Smooth muscle cell (in vitro differentiated cells): Measurements from ENCODE around the gene DGKI. TPM values are rescaled to one million over a fixed set of nuclear protein-coding genes. Genes with fewer than 3 reads are reported as not detected.

Experiments
- DNase-seq: peaks from one replicate; lab custom pipeline; 2025; ENCODE audit not compliant: unreplicated experiment; lab: John Stamatoyannopoulos, UW
- H2AFZ ChIP-seq: fragments of 200-600 bp; sonication (generic); 2 replicates; pipeline ENCODE4 v1.6.0; 2016; ENCODE audit warnings: antibody characterized with exemption, low read depth, mild to moderate bottlenecking
- H3F3A ChIP-seq: fragments of 200-600 bp; sonication (generic); 2 replicates; pipeline ENCODE4 v1.6.0; 2017; ENCODE audit warnings: antibody characterized with exemption, low read depth
- H3K27ac ChIP-seq: fragments of 200-600 bp; sonication (generic); 2 replicates; pipeline ENCODE4 v1.5.1; 2016; ENCODE audit warnings: low read depth, mild to moderate bottlenecking
- H3K27me3 ChIP-seq: fragments of 200-600 bp; sonication (generic); 2 replicates; pipeline ENCODE4 v1.6.1; 2016; ENCODE audit warnings: low read depth, mild to moderate bottlenecking
- H3K36me3 ChIP-seq: fragments of 200-600 bp; sonication (generic); 2 replicates; pipeline ENCODE4 v1.5.1; 2016; ENCODE audit warnings: low read depth
- H3K4me1 ChIP-seq: fragments of 200-600 bp; sonication (generic); 2 replicates; pipeline ENCODE4 v1.5.1; 2016; ENCODE audit warnings: low read depth
- H3K4me2 ChIP-seq: fragments of 200-600 bp; sonication (generic); 2 replicates; pipeline ENCODE4 v1.6.0; 2016; ENCODE audit warnings: mild to moderate bottlenecking
- H3K4me3 ChIP-seq: fragments of 200-600 bp; sonication (generic); 2 replicates; pipeline ENCODE4 v1.5.1; 2016; ENCODE audit warnings: mild to moderate bottlenecking
- H3K79me2 ChIP-seq: fragments of 200-600 bp; sonication (generic); 2 replicates; pipeline ENCODE4 v1.6.0; 2016; ENCODE audit warnings: low read depth, mild to moderate bottlenecking
- H3K9ac ChIP-seq: fragments of 200-600 bp; sonication (generic); 2 replicates; pipeline ENCODE4 v1.6.0; 2016; ENCODE audit warnings: low read depth
- H3K9me3 ChIP-seq: fragments of 200-600 bp; sonication (generic); replicated peaks from 2 replicates; pipeline ENCODE4 v1.5.1; 2016; ENCODE audit warnings: low read depth
- H4K20me1 ChIP-seq: fragments of 200-600 bp; sonication (generic); 2 replicates; pipeline ENCODE4 v1.6.0; 2016; ENCODE audit warnings: low read depth
- WGBS: methylation state at CpG from one replicate; pipeline ENCODE4 v1.1.7; 2016; ENCODE audit warnings: low lambda C conversion rate; 5-methylcytosine and 5-hydroxymethylcytosine counted together
- polyA plus RNA-seq: library from polyadenylated mRNA; unstranded; fragments of >200 nt; fragmentation: Nextera tagmentation; extraction: Ambion mirVana; gene quantifications from 2 replicates; pipeline ENCODE4 v1.2.1, GENCODE V29; 2016
- total RNA-seq: library from RNA; depleted of rRNA; stranded (reverse); fragments of >200 nt; gene quantifications from 2 replicates; pipeline ENCODE4 v1.2.3, GENCODE V29; 2014
- TF ChIP-seq, protein P1 (sequence below): fragments of 200-600 bp; sonication (generic); IDR thresholded peaks from 2 replicates; pipeline ENCODE4 v1.5.1; 2017; ENCODE audit warnings: borderline replicate concordance, mild to moderate bottlenecking, antibody characterized with exemption; ENCODE audit not compliant: insufficient read depth, poor library complexity, severe bottlenecking

Gene DGKI
- total and polyA plus RNA-seq, 2 experiments from 2014 or later, result 2.5 to 6.2 TPM

- 94% methylated on average over 2 of the region's 2 CpGs for WGBS
- Histone ChIP-seq H3K27ac (no peak overlapping the region), H3K4me2 (no peak overlapping the region)
These were observed 388.4 kb downstream of the DGKI start for GRCh38 chr7:137458399-137458798.

GRCh38 chr7:137454767-137455166, 392.0 kb downstream of the DGKI start:
- H3F3A ChIP-seq, result no peaks in the 10 kb centered on the region
- H3K27ac ChIP-seq, result peak overlapping the region; percentile 83

More at GRCh38 chr7:137458399-137458798, 388.4 kb downstream of the DGKI start:
- no peaks in the 10 kb centered on the region for H3K79me2 ChIP-seq
- TF ChIP-seq, protein P1, sequence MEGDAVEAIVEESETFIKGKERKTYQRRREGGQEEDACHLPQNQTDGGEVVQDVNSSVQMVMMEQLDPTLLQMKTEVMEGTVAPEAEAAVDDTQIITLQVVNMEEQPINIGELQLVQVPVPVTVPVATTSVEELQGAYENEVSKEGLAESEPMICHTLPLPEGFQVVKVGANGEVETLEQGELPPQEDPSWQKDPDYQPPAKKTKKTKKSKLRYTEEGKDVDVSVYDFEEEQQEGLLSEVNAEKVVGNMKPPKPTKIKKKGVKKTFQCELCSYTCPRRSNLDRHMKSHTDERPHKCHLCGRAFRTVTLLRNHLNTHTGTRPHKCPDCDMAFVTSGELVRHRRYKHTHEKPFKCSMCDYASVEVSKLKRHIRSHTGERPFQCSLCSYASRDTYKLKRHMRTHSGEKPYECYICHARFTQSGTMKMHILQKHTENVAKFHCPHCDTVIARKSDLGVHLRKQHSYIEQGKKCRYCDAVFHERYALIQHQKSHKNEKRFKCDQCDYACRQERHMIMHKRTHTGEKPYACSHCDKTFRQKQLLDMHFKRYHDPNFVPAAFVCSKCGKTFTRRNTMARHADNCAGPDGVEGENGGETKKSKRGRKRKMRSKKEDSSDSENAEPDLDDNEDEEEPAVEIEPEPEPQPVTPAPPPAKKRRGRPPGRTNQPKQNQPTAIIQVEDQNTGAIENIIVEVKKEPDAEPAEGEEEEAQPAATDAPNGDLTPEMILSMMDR, result no peak
- H3K9ac ChIP-seq, result no peak overlapping the region
- DNase-seq, result no peak
- H4K20me1 ChIP-seq, result no peaks in the 10 kb centered on the region
- no peak overlapping the region for H3K4me3 ChIP-seq
- no peaks in the 10 kb centered on the region for H3K36me3 ChIP-seq
- no peak overlapping the region for H2AFZ ChIP-seq
- no peaks in the 10 kb centered on the region for H3K9me3 ChIP-seq
- no peaks in the 10 kb centered on the region for H3F3A ChIP-seq
- H3K4me1 ChIP-seq, result peaks cover 17% of the 10 kb centered on the region
- no peaks in the 10 kb centered on the region for H3K27me3 ChIP-seq

GRCh38 chr7:137454246-137454724, 392.5 kb downstream of the DGKI start:
- Histone ChIP-seq H3F3A (no peaks in the 10 kb centered on the region), H3K4me1 (peaks cover 8% of the 10 kb centered on the region), H4K20me1 (no peaks in the 10 kb centered on the region), H3K4me2 (peak overlapping the region; percentile 76), H2AFZ (no peak overlapping the region), H3K27ac (peak overlapping the region; percentile 83), H3K36me3 (no peaks in the 10 kb centered on the region), H3K9me3 (no peaks in the 10 kb centered on the region), H3K79me2 (no peaks in the 10 kb centered on the region), H3K4me3 (peak overlapping the region; percentile 28), H3K27me3 (no peaks in the 10 kb centered on the region), H3K9ac (peak overlapping the region; percentile 56)
- 8% methylated on average over 5 of the region's 5 CpGs for WGBS
- DNase-seq, result no peak
- TF ChIP-seq, protein P1, result peak; percentile 74

More at GRCh38 chr7:137454767-137455166, 392.0 kb downstream of the DGKI start:
- no peaks in the 10 kb centered on the region for H3K27me3 ChIP-seq
- no peaks in the 10 kb centered on the region for H4K20me1 ChIP-seq
- H3K9me3 ChIP-seq, result no peaks in the 10 kb centered on the region
- H3K79me2 ChIP-seq, result no peaks in the 10 kb centered on the region
- peak overlapping the region; percentile 56 for H3K9ac ChIP-seq
- peaks cover 8% of the 10 kb centered on the region for H3K4me1 ChIP-seq
- peak overlapping the region; percentile 76 for H3K4me2 ChIP-seq
- H3K4me3 ChIP-seq, result peak overlapping the region; percentile 28
- peak; percentile 2 for DNase-seq
- 12% methylated on average over 6 of the region's 6 CpGs for WGBS
- TF ChIP-seq, protein P1, result no peak
- H3K36me3 ChIP-seq, result no peaks in the 10 kb centered on the region
- H2AFZ ChIP-seq, result no peak overlapping the region

DNA sequence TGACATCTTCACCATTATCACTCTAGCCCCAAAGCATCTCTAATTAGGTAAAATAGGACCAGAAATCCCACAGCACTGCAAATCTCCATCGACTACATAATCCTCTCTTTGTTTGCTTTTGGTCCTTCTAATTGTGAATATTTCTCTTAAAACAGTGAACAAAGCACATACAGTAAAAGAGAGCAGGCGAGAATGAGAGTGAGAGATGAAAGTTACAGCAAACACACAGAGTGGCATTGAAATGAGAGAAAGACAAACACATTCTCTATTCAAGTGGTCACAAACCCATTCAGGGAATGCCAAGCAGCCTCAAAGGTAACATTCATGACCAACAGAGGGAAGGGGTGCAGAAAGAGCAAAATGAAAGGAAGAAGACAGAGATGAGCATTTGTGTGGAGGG, 393.4 kb downstream of the DGKI start:
- TF ChIP-seq, protein P1, result no peak
- Histone ChIP-seq H2AFZ (peak overlapping the region; percentile 80), H3K79me2 (no peaks in the 10 kb centered on the region), H3K27me3 (no peaks in the 10 kb centered on the region), H3F3A (no peaks in the 10 kb centered on the region), H3K4me2 (peak overlapping the region; percentile 76), H3K4me1 (peaks cover 8% of the 10 kb centered on the region), H3K9me3 (no peaks in the 10 kb centered on the region), H3K4me3 (peak overlapping the region; percentile 28), H4K20me1 (no peaks in the 10 kb centered on the region), H3K9ac (no peak overlapping the region), H3K36me3 (no peaks in the 10 kb centered on the region), H3K27ac (no peak overlapping the region)
- DNase-seq, result no peak
- WGBS, result 78% methylated on average over 2 of the region's 2 CpGs
